Vagina (tissue), 2 donors: Measurements from ENCODE around the gene LYPD3. TPM values are rescaled to one million over a fixed set of nuclear protein-coding genes. Genes with fewer than 3 reads are reported as not detected.

Experiments used
- DNase-seq, 2 donors: peaks; one replicate each; pipeline ENCODE4 v3.0.0-alpha.2; 2017; ENCODE audit errors: extremely low spot score in 2 of 2
- H3K27ac ChIP-seq: fragments of 200-600 bp; sonication (generic); one replicate; pipeline ENCODE4 v1.5.1; 2019
- H3K27me3 ChIP-seq: fragments of 200-600 bp; sonication (generic); one replicate; pipeline ENCODE4 v1.5.1; 2019
- H3K36me3 ChIP-seq, 2 donors: fragments of 200-600 bp; sonication (generic); one replicate each; pipeline ENCODE4 v1.5.1; 2017 to 2019
- H3K4me1 ChIP-seq: fragments of 200-600 bp; sonication (generic); one replicate; pipeline ENCODE4 v1.5.1; 2019
- H3K4me3 ChIP-seq, 2 donors: fragments of 200-600 bp; sonication (generic); 1 replicate in 1 of 2; 2 replicates in 1 of 2; pipeline ENCODE4 v1.5.1; 2016 to 2019
- H3K9me3 ChIP-seq: fragments of 200-600 bp; sonication (generic); one replicate; pipeline ENCODE4 v1.5.1; 2019
- POLR2A ChIP-seq, 2 donors: fragments of 450-650 bp; IDR thresholded peaks; one replicate each; pipeline ENCODE4 v1.6.1; 2017; ENCODE audit warnings: antibody characterized with exemption in 2 of 2, mild to moderate bottlenecking in 2 of 2, moderate library complexity in 2 of 2
- POLR2AphosphoS5 ChIP-seq, 2 donors: sonication (generic); formaldehyde crosslinking; IDR thresholded peaks; one replicate each; pipeline ENCODE4 v1.9.0; 2017; ENCODE audit warnings: antibody characterized with exemption in 2 of 2, mild to moderate bottlenecking in 2 of 2, low read depth in 1 of 2; ENCODE audit not compliant: insufficient read depth in 1 of 2
- intact Hi-C: fragments of 100-400 bp; cut with DNase I; formaldehyde crosslinking; loops from one replicate; pipeline ENCODE4 v1.15.1; 2023
- total RNA-seq: library from RNA; depleted of rRNA; stranded (reverse); fragments of >200 nt; gene quantifications from one replicate; pipeline ENCODE4 v1.2.3, GENCODE V29; 2016
- TF ChIP-seq, protein P1 (sequence below), 3 experiments: fragments of 450-650 bp in 2 of 3; fragments of 200-600 bp in 1 of 3; sonication (generic) in 1 of 3; IDR thresholded peaks; one replicate each; pipeline ENCODE4 v1.5.1; 2017 to 2019; ENCODE audit warnings: antibody characterized with exemption in 3 of 3, mild to moderate bottlenecking in 2 of 3, moderate library complexity in 2 of 3

The LYPD3 gene
- total RNA-seq, 1 donor from 2014 or later = 247 TPM

DNA sequence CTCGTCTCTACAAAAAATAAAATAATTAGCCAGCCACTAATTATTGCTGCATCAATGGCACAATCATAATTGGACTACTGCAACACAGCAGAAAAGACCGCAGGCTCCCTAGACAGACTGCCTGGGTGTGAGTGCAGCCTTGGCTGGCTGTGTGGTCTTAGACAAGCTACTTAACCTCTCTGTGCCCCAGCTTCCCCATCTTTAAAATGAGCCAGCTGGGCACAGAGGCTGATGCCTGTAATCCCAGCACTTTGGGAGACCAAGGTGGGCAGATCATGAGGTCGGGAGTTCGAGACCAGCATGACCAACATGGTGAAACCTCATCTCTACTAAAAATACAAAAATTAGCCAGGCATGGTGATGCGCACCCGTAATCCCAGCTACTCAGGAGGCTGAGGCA is 31.7 kb downstream of the LYPD3 start:
- no peaks in the 10 kb centered on the region for H3K9me3 ChIP-seq
- H3K4me3 ChIP-seq = no peak overlapping the region
- H3K4me1 ChIP-seq = peaks cover 12% of the 10 kb centered on the region
- DNase-seq = no peak
- no peak overlapping the region for H3K27ac ChIP-seq
- H3K36me3 ChIP-seq = no peaks in the 10 kb centered on the region
- intact Hi-C loops = no loop called here
- TF ChIP-seq, protein P1, sequence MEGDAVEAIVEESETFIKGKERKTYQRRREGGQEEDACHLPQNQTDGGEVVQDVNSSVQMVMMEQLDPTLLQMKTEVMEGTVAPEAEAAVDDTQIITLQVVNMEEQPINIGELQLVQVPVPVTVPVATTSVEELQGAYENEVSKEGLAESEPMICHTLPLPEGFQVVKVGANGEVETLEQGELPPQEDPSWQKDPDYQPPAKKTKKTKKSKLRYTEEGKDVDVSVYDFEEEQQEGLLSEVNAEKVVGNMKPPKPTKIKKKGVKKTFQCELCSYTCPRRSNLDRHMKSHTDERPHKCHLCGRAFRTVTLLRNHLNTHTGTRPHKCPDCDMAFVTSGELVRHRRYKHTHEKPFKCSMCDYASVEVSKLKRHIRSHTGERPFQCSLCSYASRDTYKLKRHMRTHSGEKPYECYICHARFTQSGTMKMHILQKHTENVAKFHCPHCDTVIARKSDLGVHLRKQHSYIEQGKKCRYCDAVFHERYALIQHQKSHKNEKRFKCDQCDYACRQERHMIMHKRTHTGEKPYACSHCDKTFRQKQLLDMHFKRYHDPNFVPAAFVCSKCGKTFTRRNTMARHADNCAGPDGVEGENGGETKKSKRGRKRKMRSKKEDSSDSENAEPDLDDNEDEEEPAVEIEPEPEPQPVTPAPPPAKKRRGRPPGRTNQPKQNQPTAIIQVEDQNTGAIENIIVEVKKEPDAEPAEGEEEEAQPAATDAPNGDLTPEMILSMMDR (IDR thresholded peaks at IDR 0.05) = no peak
- no peak for TF ChIP-seq POLR2A (IDR thresholded peaks at IDR 0.05)
- TF ChIP-seq POLR2AphosphoS5 (IDR thresholded peaks at IDR 0.05; ENCODE audit: insufficient read depth in 1 of 2, low read depth in 1 of 2) = no peak
- H3K27me3 ChIP-seq = no peaks in the 10 kb centered on the region

DNA sequence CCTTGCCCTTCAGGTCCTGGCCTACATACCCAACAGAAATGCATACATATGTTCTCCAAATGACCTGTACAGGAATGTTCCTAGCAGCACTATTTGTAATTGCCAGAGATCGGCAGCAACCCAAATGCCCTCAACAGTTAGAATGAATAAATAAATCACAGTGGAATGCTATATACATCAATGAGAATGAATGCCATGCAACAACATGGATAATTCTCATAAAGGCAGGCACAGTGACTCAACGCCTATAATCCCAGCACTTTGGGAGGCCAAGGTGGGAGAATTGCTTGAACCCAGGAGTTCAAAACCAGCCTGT is 32.1 kb downstream of the LYPD3 start:
- DNase-seq = no peak
- H3K4me3 ChIP-seq = no peak overlapping the region
- no peaks in the 10 kb centered on the region for H3K36me3 ChIP-seq
- no peak overlapping the region for H3K27ac ChIP-seq
- intact Hi-C loops = no loop called here
- H3K4me1 ChIP-seq = peaks cover 9% of the 10 kb centered on the region
- no peaks in the 10 kb centered on the region for H3K9me3 ChIP-seq
- TF ChIP-seq, protein P1 (IDR thresholded peaks at IDR 0.05) = peak in 1 of 3 experiments; percentile 1
- TF ChIP-seq POLR2AphosphoS5 (IDR thresholded peaks at IDR 0.05; ENCODE audit: insufficient read depth in 1 of 2, low read depth in 1 of 2) = no peak
- no peaks in the 10 kb centered on the region for H3K27me3 ChIP-seq

DNA sequence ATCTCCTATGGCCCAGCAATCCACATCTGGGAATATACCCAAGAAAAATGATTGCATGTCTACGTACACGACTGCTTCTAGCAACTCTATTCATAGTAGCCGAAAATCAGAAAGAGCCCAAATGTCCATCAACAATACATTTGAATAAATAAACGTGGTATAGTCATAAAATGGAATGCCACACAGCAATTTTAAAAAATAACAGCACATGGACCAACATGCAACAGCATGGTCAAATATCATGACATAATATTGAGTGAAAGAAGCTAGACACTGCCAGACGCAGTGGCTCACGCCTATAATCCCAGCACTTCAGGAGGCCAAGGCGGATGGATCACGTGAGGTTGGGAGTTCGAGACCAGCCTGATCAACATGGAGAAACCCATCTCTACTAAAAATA is 34.4 kb downstream of the LYPD3 start:
- Histone ChIP-seq H3K4me1 (no peaks in the 10 kb centered on the region), H3K27ac (no peak overlapping the region), H3K36me3 (no peaks in the 10 kb centered on the region), H3K9me3 (no peaks in the 10 kb centered on the region), H3K27me3 (no peaks in the 10 kb centered on the region), H3K4me3 (no peak overlapping the region)
- intact Hi-C loops = no loop called here
- TF ChIP-seq POLR2AphosphoS5 (IDR thresholded peaks at IDR 0.05; ENCODE audit: insufficient read depth in 1 of 2, low read depth in 1 of 2) (no peak), POLR2A (IDR thresholded peaks at IDR 0.05) (no peak)
- TF ChIP-seq, protein P1 (IDR thresholded peaks at IDR 0.05) = no peak
- DNase-seq = no peak

DNA sequence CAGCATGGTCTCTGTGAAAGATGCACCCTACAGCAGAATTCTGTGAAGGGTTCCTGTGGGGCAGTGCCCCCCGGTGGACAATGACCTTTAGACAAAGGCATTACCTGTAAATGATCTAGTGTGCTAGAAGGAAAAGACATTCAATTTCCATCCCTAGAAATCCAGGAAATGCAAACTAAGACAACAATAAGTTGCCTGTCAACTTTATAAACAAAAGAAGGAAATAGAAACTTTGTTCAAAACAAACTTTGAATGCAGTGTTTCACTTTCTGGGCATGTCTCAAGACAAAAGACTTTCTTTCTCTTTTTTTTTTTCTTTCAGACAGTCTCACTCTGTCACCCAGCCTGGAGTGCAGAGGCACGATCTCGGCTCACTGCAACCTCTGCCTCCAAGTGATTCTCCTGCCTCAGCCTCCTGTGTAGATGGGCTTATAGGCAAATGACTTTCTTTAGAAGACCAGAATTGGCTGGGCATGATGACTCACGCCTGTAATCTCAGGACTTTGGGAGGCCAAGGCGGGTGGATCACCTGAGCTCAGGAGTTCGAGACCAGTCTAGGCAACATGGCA is 35.2 kb downstream of the LYPD3 start:
- TF ChIP-seq POLR2A (IDR thresholded peaks at IDR 0.05) = no peak
- TF ChIP-seq POLR2AphosphoS5 (IDR thresholded peaks at IDR 0.05; ENCODE audit: insufficient read depth in 1 of 2, low read depth in 1 of 2) = no peak
- TF ChIP-seq, protein P1 (IDR thresholded peaks at IDR 0.05) = no peak
- no peak overlapping the region for H3K27ac ChIP-seq
- H3K4me1 ChIP-seq = peaks cover 3% of the 10 kb centered on the region
- no peak overlapping the region for H3K4me3 ChIP-seq
- DNase-seq = no peak
- H3K36me3 ChIP-seq = no peaks in the 10 kb centered on the region
- no peaks in the 10 kb centered on the region for H3K27me3 ChIP-seq
- intact Hi-C loops = no loop called here
- H3K9me3 ChIP-seq = no peaks in the 10 kb centered on the region

DNA sequence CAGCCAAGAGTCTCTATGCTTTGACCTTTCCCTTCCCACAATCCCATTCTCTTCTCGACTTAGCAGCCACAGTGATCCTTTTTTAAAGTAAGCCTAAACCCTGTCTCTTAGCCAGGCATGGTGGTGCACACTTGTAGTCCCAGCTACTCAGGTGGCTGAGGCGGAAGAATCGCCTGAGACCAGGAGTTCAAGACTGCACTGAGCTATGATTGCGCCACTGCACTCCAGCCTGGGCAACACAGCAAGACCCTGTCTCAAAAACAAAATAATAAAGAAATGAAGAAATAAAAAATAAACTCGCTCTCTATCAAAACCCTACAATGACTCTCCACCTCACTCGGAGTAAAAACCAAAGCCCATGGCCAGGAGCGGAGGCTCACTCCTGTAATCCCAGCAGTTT is 36.0 kb downstream of the LYPD3 start:
- H3K9me3 ChIP-seq = no peaks in the 10 kb centered on the region
- no peak for DNase-seq

More for the DNA sequence above, 36.0 kb downstream of the LYPD3 start:
- Histone ChIP-seq H3K4me3 (no peak overlapping the region), H3K4me1 (peaks cover 5% of the 10 kb centered on the region), H3K27me3 (no peaks in the 10 kb centered on the region), H3K27ac (no peak overlapping the region), H3K36me3 (no peaks in the 10 kb centered on the region)
- intact Hi-C loops = no loop called here
- TF ChIP-seq POLR2AphosphoS5 (IDR thresholded peaks at IDR 0.05; ENCODE audit: insufficient read depth in 1 of 2, low read depth in 1 of 2) (no peak), POLR2A (IDR thresholded peaks at IDR 0.05) (no peak)
- TF ChIP-seq, protein P1 (IDR thresholded peaks at IDR 0.05) = no peak
